Stimulated activated CD8-positive, alpha-beta memory T cell treated with anti-CD3 and anti-CD28 coated beads, Interleukin-15, amount 100 ng/mL, for 4 hours (primary cell): ENCODE results near the gene LOXHD1.

ENCODE experiments used
- DNase-seq, 2 donors: peaks; one replicate each; pipeline ENCODE4 v3.0.0-alpha.2; 2020; ENCODE audit warnings: low read depth in 2 of 2

The LOXHD1 gene

DNA sequence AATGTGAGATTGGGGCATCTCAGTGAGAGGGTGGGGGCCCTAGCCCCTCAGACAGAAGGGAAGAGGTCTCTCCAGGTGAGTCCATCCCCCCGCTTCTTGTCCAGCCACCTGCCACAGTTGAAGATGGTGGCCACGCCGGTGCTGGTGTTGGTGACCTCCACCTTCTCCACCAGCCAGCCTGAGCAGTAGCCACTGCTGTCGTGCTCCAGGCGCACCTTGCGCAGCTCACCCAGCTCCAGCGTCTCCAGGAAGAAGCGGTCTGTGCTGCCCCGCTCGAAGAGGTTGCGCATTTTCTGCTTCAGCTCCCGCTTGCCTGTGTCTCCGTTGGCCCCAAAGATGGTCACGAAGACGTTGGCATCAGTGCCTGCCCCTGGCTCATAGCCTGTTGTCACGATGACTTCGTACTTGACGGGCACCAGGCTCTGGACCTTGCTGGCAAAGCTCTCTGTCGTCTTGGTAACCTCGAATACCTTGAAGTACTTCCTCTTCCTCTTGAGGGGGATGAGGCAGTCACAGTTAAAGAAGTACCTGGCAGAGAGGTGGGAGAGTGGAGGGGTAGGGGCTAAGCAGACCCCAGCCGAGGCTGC, 179.5 kb downstream of the LOXHD1 start:
- DNase-seq = no peak

DNA sequence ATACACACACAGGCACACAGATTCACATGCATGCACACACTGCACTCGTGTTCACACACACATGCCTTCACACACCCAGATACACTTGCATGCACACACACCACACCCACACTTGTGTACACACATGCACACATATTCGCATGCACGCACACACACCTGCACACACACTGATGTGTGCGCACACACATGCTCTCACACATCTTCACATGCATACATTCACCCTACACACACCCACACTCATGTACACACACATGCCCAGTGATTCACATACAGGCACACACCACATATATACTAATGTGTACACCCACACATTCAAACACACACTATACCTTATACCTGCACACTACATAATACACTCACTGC, 181.6 kb downstream of the LOXHD1 start:
- DNase-seq = no peak

DNA sequence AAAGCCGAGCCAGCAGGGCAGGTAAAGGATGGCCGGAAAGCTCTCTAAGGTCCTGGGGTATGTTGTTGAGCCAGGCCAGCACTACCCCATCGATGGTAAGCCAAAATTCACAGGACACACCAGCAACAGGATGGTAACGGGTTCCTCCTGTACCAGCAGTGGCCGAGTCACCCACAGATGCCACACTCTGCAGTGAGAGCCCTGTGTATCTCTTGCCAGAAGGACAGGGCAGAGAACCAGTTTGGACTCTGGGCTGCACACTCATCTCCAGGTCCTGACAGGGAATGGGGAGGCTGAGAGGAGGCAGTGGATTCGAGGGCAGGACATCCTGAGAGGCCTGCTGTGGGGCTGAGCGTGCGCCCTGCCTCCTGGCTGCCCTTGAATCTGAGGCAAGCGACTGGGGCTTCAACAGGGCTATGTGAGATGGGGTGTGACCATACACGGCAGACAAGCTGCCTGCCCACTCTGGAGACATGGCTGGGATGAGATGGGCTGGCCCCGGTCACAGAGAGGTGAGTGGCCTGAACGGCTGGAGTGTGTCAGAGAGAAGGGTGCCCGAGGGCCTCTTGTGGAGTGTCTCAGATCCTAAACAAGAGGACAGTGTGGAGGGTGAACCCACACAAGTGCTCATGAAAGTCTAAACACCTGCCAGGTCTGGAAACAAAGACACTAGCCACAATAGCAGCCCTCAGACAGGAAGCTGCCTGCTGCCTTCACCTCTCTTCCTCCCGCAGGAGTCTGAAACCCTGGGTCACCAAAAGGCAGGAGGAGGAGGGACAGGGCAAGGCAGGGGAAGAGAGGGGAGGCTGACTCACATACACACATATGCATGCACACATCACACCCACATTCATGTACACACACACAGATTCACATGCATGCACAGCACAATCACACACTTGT, 182.3 kb downstream of the LOXHD1 start:
- no peak for DNase-seq

DNA sequence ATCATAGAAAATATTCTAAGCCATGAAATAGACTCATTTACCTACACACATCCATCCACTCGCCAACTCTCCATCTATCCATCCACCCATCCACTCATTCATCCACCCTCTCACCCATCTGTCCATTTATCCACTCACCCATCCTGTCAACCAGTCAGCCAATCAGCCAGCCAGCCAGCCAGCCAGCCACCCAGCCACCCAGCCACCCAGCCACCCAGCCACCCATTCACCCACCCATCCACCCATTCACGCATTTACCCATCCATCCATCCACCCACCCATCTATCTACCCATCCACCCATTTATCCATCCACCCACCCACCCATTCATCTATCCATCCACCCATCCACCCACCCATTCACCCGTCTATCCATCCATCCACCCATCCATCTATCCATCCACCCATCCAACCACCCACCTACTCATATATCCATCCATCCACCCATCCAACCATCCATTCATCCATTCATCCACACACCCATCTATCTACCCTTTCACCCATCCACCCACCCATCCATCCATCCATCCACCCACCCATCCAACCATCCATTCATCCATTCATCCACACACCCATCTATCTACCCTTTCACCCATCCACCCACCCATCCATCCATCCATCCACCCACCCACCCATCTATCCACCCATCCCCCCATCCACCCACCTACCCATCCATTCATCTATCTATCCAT, 185.1 kb downstream of the LOXHD1 start:
- no peak for DNase-seq

DNA sequence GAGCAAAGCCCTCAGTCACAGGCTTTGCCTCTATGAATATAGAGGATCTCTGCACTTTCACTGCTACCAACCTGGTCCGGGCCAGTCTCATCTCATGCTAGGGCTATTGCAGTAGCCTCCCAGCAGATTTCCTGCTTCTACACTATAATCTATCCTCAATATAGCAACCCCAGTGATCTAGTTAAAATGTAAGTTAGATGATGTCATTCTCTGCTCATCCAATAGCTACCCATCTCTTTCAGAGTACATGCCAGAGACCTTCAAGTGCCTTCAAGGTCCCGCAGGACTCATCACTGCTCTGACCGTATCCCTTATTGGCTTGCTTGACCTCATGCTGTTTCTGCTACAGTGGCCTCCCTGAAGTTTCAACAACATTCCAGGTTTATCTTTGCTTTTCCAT, 186.3 kb downstream of the LOXHD1 start:
- no peak for DNase-seq

DNA sequence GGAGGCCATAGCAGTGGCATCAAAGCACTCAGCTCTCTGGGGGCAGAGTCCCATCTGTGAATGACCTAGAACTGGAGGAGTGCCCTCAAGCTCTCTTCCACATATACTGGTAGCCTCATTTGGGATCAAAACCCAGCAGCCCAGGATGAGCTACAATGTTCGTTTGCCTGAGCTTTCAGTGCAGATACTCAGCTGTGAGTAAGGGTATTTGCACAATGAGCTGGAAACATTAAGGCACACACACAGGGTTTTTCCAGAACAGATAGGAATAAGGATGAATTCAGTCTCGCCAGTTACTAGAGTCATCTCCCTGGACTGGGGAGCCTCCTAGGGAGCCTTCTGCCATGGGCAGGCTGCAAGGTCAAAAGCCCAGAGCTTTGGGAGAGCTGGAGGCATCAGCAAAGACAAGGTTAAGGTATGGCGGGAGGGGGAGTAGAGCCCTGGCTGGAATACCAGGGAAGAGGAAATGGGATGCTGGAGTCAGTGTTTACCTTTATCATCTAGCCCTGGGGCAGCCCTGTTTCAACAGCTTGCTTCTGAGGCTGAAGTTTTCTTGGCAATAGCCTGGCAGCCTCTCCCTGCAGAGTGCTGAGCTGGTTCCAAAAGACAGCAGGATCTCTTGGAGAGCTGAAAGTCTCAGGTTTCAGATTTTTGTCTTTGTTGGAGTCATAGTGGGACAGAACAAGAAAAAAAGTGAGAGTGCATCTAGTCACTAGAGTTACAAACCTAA, 187.7 kb downstream of the LOXHD1 start:
- DNase-seq = no peak

DNA sequence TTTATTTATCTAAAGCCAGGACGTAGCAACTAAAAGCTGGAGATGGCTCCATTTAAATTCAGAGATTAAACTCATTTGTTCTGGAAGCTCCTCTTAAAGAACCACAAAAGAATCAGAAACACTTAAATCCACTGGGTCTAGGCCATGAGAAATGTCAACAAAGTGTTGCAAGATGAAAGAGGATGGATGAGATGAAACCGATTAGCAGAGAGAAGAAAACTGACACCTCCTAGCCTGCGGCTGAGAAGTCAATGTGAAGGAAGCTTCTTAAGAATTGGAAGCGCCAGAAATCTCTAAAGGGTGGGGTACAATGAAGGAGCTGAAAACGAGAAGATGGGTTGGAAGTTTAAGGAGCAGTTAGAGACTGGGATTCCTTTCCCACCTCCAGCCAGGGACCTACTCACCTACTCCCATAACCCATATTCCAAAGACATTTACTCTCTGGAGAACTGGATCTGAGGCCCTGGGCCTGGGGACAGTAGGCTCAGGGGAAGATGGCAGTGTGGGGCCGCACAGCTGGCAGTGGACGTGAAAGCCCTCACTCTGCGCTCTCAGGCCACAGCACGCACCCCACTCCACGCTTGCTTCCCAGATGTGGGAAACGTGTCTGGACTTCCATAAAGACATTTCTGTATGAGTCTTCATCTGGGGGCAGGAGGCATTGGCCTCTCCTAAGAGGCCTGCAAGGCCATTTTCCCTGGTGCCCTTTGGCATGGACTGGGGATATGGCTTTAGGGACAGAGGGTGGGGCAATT, 188.4 kb downstream of the LOXHD1 start:
- DNase-seq = no peak

DNA sequence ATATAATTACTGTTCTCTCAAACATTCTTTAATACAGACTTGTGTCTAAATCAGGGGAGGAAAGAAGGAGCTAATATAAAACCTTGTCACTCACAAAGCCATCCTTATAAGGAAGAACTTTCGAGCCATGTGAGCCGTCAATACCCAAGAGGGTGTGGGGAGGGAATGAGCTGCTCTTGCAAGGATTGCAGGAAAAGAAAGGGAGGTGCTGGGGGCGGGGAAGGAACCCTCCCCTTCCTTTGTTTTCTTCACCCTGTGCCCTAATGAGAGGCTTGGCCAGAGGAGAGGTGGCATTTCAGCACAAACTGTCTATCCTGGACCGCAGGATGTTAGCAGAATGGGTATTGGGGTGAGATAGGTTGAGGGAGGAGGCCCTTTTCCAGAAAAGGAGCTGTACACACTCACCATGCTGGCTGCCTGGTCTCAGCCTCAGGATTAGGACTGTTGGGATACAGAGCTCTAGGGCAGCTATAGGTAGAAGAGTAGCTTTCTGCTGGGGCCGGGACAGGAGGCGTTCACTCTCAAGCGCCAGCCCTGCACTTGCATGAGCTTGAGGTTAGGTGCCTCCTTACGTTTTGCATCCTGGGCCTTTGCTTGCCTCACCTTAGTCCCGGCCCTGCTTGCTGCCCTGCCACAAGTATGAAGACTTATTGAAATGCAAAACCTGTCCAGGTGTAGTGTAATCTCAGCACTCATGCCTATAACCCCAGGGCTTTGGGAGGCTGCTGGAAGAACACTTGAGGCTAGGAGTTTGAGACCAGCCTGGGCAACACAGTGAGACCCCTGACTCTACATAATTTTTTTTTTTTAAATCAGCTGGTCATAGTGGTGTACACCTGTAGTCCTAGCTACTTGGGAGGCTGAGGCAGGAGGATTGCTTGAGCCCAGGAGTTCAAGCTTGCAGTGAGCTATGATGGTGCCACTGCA, 190.5 kb downstream of the LOXHD1 start:
- DNase-seq = no peak

DNA sequence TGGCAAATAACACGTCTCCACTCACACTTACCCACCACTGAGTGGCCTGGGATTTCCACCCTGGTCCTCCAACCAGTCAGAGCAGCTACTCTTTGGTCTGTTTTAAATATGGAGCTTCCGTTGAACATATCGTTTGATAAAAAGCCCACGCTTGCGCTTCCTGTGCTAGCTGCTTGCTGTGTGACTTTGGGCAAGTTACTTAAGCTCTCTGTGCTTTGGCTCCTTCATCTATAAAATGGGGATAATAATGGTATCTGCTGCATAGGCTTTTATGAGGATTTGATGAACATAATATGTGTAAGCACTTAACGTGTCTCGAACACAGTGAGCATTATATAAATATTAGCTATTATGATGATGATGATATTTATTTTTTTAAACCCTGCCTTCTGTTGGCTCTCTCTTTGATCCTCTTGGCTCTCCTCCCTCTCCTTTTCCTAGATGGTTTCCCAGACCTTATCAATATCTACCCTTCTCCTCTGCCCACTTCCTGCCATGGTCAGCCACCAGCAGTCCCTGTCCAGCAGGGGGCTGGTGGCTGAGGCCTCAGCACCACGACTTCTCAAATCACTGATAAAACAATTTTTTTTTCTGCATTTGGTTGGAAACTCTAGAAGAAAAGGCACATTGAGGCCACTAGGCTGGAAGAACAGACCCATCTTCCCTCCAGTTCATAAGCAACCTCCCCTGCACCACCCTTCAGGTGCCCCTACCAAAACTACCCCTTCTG, 191.9 kb downstream of the LOXHD1 start:
- DNase-seq = no peak

DNA sequence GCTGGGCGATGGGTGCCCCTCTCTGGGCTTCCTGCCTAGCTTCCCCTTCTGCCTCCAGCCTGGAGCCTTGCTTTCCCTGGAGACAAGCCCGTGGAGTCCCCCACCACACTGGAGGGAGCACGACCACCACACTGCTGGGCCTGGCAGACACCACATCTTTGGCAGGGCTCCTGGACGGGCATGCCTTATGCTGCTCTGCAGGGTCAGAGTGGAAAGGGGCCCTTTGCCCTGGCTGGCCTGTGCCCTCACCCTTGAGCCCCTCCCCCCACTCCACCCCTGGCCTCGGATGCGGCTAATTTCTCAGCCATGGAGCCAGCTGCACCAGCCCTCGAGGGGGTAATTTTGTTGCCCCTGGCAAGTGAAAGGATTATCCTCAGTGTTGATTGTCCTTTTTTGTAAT, 194.5 kb downstream of the LOXHD1 start:
- DNase-seq = no peak

DNA sequence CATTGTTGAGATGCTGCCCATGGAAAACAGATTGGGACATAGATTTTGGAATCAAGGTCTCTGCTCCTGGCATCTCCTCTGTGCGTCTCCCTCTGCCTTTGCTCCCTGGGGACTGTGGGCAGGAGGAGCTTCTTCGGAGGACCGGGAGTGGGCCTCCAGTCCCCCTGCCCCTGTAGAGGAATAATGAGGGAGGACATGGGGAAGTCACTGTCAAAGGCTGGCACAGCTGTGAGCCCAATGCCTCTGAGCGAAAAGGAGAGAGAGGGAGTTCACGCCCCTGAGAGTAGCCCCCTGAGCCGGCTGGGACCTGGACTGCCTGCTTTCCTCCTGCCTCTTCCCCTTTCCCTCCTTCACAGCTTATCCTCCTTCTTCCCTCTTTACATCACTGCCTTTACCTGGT, 195.0 kb downstream of the LOXHD1 start:
- DNase-seq = no peak

DNA sequence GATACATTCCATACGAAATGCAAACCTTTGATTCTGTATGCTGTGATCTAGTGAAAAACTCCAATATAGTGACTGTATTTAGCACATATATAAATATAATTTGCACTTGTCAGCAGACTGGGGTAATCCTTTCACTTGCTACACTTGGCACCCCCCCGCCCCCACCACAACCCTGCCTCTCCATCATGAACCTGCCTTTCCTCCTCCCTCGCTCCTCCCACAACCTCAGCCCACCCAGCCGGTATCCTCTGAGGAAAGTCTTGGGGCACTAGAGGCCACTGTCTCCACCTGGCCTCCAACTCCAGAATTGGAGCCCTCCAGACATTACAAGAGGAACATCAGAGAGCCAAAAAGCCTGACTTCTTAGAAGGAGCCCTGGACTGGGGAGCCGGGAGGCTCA, 196.3 kb downstream of the LOXHD1 start:
- DNase-seq = no peak

DNA sequence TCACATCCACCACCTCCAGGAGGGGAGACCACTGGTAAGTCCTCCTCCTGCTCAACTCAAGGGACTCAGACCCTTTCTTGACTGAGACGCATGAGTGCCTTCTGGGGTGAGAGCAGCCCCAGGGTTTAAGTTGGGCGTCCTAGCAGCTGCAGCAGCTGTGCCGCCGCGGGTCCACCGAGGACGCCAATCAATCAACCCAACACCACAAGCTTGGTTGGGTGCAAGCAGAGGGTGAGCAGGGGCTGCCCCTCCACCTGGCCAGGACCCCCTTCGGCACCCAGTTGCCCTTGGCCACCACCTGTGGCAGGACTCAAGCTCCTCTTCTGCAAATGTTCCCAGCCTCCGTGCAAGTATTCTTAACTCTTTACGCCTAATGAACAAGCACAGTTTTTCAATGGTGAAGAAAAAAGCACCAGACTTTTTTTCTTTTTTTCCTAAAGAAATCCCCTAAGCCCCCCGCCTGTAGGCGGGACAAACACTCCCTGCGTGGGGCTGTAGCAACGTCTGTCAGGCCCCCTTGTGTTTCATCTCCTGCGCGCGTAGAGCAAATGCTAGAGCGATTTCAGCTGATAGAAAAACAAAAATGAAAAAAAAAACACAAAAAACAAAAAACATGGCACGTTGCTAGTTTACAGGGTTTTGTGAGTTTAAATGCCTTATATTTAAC, 197.1 kb downstream of the LOXHD1 start:
- no peak for DNase-seq

DNA sequence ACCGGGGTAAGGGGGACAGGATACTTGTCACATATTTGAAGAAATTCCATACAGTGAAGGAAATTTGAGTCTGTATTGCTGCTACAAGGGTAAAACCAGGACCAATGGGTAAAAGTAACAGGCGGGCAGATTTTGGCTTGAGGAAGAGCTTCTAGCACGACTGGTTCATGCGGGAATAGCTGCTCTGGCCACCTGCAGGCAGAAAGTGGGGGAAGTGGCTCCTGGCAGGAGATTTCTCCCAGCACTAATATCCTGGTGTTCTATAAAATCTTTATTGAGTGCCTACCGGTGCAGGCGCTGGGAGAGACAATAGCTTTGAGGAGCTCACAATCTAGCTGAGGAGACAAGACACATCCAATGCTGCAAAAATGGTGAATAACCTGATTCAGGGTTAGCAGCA, 198.5 kb downstream of the LOXHD1 start:
- no peak for DNase-seq

DNA sequence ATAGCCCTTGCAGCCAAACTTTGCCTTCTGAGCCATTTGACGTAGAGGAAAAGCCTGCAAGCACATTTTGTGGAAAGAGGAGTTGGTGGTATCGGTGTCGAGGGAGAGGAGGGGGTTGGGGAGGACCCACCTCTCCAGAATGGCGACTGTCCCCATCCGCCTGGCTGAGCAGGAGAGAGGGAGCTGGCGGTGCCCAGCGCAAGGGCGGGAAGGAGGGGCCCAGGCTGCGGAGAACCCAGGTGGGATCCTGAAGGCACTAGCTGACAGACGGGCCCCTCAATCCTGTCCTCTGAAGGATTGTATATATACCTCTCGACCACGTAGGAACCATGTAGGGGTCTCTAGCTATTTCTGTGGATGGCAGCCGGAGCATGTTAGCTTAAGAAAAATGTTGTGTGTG, 200.3 kb downstream of the LOXHD1 start:
- no peak for DNase-seq

DNA sequence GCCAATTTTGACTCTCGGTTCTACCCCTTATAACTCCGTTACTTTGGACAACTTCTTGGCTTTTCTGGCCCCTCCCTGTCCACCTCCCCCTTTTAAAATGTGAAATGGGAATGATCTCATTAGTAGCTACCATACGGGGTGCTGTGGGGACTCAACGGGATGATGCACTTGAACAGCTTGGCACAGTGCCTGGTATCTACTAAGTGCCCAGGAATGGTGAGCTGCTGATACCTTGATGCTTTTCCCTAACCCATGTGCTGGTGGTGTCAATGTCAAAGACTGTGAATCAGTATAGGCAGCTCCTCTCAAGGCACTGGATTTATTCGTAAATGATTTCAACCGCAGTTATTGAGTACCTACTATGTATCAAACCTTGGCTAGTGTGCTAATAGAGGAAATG, 204.2 kb downstream of the LOXHD1 start:
- DNase-seq = no peak

DNA sequence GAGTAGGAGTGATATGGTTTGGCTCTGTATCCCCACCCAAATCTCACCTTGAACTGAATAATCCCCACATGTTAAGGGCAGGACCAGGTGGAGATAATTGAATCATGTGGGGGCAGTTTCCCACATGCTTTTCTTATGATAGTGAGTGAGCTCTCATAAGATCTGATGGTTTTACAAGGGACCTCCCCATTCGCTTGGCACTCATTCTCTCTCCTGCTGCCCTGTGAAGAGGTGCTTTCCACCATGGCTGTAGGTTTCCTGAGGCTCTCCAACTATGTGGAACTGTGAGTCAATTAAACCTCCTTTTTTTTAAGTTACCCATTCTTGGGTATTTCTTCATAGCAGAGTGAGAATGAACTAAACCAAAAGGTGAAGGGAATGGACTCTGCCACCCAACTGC, 207.5 kb downstream of the LOXHD1 start:
- no peak for DNase-seq

DNA sequence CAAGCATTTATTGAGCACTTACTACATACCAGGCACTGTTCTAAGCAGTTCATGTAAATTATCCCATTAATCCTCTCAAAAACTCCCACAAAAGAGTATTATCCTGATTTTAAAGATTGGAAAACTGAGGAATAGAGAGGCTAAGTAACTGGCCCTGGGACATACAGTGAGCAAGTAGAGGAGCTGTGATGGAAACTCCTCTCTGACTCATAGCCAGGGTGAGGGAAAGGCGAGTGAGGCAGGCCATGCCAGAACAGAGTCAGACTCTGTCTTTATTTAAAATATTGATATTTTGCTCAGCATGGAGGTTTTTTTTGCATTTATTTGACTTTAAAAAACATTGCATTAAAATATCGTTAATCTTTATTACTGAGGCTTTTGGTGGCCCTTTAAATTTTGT, 208.0 kb downstream of the LOXHD1 start:
- DNase-seq = no peak

DNA sequence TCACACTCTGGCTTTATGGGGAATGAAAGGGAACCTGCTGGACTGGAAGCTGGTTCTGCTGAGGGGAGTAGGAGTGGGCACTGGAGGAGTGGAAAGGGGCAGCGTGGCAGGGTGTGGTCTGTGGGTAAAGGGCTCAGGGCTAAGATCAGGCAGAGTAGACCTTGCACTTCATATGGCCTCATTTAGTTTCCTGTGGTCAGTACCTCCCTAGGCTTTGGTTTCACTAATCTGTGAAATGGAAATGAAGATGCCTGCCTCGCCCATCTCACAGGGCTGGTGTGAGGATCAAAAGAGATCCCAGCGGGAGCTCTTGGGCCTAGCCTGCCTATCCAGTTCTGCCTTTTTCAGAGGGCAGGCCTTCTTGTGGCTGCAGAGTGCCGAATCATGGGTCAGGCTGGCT, 208.7 kb downstream of the LOXHD1 start:
- DNase-seq = no peak
